Measurements from ENCODE around the gene TSN. TPM values are rescaled to one million over a fixed set of nuclear protein-coding genes. Genes with fewer than 3 reads are reported as not detected.

The TSN gene
- total RNA-seq, 4 donors from 2014 or later = 41.4 to 50.8 (median 43.0) TPM

DNA sequence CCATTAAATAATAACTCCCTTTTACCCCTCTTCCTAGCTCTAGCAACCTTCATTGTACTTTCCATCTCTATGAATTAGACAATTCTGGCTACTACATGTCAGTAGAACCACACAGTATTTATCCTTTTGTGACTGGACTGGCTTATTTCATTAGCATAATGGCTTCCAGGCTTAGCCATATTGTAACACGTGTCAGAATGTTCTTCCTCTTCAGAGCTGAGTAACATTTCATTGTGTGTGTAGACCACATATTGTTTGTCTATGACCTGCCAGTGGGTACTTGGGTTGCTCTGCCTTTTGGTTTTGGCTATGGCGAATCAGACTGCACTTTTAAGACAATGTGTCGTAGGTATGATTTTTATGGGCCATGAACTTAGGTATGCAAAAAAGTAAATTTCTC lies 20.9 kb downstream of the TSN start:
- no peaks in the 10 kb centered on the region for H3K27me3 ChIP-seq
- H3K4me1 ChIP-seq = no peaks in the 10 kb centered on the region
- WGBS, 2 donors = 85 to 87% methylated on average over 3 of the region's 3 CpGs
- no peak for TF ChIP-seq POLR2A (IDR thresholded peaks at IDR 0.05)
- H3K9me3 ChIP-seq = no peaks in the 10 kb centered on the region
- H3K27ac ChIP-seq = no peak overlapping the region
- H3K4me3 ChIP-seq (replicated peaks in 1 of 3) = no peak overlapping the region
- H3K36me3 ChIP-seq = no peaks in the 10 kb centered on the region
- intact Hi-C loops (cut with DNase I) = no loop called here
- DNase-seq = no peak

GRCh38 chr2:121776885-121777698 lies 21.6 kb downstream of the TSN start:
- TF ChIP-seq CTCF (IDR thresholded peaks at IDR 0.05) (no peak), POLR2A (IDR thresholded peaks at IDR 0.05) (no peak)
- DNase-seq = no peak
- H3K36me3 ChIP-seq = no peaks in the 10 kb centered on the region
- no peaks in the 10 kb centered on the region for H3K4me1 ChIP-seq
- no peaks in the 10 kb centered on the region for H3K9me3 ChIP-seq
- no peak overlapping the region for H3K27ac ChIP-seq
- intact Hi-C loops (cut with DNase I) = no loop called here
- H3K27me3 ChIP-seq = no peaks in the 10 kb centered on the region
- 61 to 63% methylated on average over 12 of the region's 12 CpGs for WGBS, 2 donors
- no peak overlapping the region for H3K4me3 ChIP-seq (replicated peaks in 1 of 3)

DNA sequence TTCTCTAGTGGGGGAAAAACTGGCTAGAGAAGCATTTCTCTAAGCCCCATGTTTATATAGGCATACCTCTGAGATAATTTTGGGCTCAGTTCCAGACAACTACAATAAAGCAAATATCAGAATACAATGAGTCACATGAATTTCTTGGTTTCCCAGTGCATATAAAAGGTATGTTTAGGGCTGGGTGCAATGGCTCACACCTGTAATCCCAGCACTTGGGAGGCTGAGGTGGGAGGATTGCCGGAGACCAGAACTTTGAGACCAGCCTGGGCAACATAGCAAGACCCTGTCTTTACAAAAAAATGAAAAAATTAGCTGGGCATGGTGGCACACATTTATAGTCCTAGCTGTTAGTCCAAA lies 22.2 kb downstream of the TSN start:
- intact Hi-C loops (cut with DNase I) = no loop called here
- WGBS, 2 donors = 83 to 95% methylated on average over 1 of the region's 1 CpG
- TF ChIP-seq CTCF (IDR thresholded peaks at IDR 0.05) = no peak
- H3K4me3 ChIP-seq (replicated peaks in 1 of 3) = no peak overlapping the region
- no peak overlapping the region for H3K27ac ChIP-seq
- H3K9me3 ChIP-seq = no peaks in the 10 kb centered on the region
- no peak for DNase-seq
- H3K36me3 ChIP-seq = no peaks in the 10 kb centered on the region
- no peaks in the 10 kb centered on the region for H3K4me1 ChIP-seq
- no peaks in the 10 kb centered on the region for H3K27me3 ChIP-seq

DNA sequence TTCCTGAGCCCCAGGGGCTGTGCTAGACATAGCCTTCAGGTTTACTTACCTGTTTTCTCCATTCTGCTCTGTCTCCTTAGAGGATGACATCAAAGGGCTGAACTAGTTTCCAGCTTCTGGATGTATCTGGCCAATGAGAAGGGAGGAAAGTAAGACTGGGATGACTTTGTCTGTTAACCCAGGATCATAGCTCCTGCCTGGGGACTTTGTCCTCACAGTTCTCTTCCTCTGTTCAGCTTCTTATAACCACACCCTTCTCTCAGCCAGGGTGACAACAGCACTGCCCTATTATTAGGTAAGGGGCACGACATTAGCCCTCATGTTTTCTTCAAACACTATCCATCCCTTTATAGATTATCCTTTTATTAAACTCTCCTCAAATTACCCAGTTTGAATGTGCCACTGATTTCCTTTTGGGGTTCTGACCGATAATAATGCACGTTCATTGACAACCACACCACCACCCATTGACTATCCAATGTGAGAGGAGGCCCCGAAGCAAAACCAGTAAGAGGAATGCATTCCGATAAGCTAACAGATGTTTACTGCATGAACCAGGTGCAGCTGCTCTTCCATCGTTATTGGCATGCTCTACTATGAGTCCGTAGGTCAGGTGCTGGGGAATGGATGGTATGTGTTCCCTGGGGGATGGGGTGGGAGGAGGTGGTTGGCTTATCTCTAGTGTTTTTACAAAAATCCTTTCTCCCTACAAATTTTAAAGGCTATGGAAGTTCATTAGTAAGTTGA lies 23.5 kb downstream of the TSN start:
- H3K27ac ChIP-seq = no peak overlapping the region
- DNase-seq = no peak
- no peaks in the 10 kb centered on the region for H3K36me3 ChIP-seq
- no peak overlapping the region for H3K4me3 ChIP-seq (replicated peaks in 1 of 3)
- H3K4me1 ChIP-seq = no peaks in the 10 kb centered on the region
- intact Hi-C loops (cut with DNase I) = no loop called here
- 72 to 74% methylated on average over 7 of the region's 7 CpGs for WGBS, 2 donors
- H3K27me3 ChIP-seq = no peaks in the 10 kb centered on the region
- TF ChIP-seq POLR2A (IDR thresholded peaks at IDR 0.05) = no peak
- H3K9me3 ChIP-seq = no peaks in the 10 kb centered on the region

DNA sequence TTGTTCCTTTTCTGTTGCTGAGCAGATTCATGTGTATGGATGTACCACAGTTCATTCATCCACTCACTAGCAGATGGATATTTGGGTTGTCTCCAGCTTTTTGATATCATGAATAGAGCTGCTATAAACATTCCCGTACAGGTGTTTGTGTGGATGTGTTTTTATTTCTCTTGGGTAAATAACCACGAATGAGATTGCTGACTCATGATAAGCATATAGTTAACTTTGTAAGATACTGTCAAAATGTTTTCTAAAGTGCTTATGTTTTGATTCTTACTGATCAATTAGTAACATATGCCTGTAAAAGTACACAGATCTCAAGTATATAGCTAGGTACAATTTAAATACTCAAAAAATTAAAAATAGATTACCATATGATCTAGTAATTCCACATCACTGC lies 27.7 kb downstream of the TSN start:
- Histone ChIP-seq H3K27ac (no peak overlapping the region), H3K27me3 (no peaks in the 10 kb centered on the region), H3K4me3 (replicated peaks in 1 of 3) (no peak overlapping the region), H3K36me3 (no peaks in the 10 kb centered on the region), H3K9me3 (no peaks in the 10 kb centered on the region), H3K4me1 (peaks cover 0 to 5% of the 10 kb centered on the region in 2 donors)
- 74 to 78% methylated on average over 2 of the region's 2 CpGs for WGBS, 2 donors
- TF ChIP-seq CTCF (IDR thresholded peaks at IDR 0.05) (no peak), POLR2A (IDR thresholded peaks at IDR 0.05) (no peak)
- intact Hi-C loops (cut with DNase I) = no loop called here
- DNase-seq = no peak

- Histone ChIP-seq H3K27ac (no peak overlapping the region), H3K27me3 (no peaks in the 10 kb centered on the region), H3K4me1 (peaks cover 0 to 7% of the 10 kb centered on the region in 2 donors), H3K36me3 (no peaks in the 10 kb centered on the region), H3K9me3 (no peaks in the 10 kb centered on the region), H3K4me3 (replicated peaks in 1 of 3) (no peak overlapping the region)
- TF ChIP-seq CTCF (IDR thresholded peaks at IDR 0.05) = no peak
- no peak for TF ChIP-seq POLR2A (IDR thresholded peaks at IDR 0.05)
- intact Hi-C loops (cut with DNase I) = no loop called here
- DNase-seq = no peak
- WGBS, 2 donors = 97 to 100% methylated on average over 1 of the region's 1 CpG
Observed at GRCh38 chr2:121788685-121789084, 33.2 kb downstream of the TSN start.
